Upper lobe of right lung (tissue), 1 donor: Measurements from ENCODE around the gene KIF6. TPM values are rescaled to one million over a fixed set of nuclear protein-coding genes. Genes with fewer than 3 reads are reported as not detected.
"Not testable (repeated sequence)": the region's sequence is repeated elsewhere in the genome, so short reads cannot be mapped to it uniquely, and the experiment has no call there.

Source experiments
- ATAC-seq: fragments of 200-7000 bp; cut with Tn5 transposase; one replicate; pipeline ENCODE4 v1.9.1; 2020; ENCODE audit warnings: mild to moderate bottlenecking, moderate library complexity
- DNase-seq: peaks from one replicate; pipeline ENCODE4 v3.0.0-alpha.2; 2020
- H3K27ac ChIP-seq: fragments of 200-600 bp; one replicate; pipeline ENCODE4 v1.8.0; 2022
- H3K27me3 ChIP-seq: fragments of 200-600 bp; one replicate; pipeline ENCODE4 v1.8.0; 2022; ENCODE audit warnings: mild to moderate bottlenecking
- H3K36me3 ChIP-seq: fragments of 200-600 bp; one replicate; pipeline ENCODE4 v1.8.0; 2022
- H3K4me1 ChIP-seq: fragments of 200-600 bp; one replicate; pipeline ENCODE4 v1.8.0; 2022
- H3K4me3 ChIP-seq: fragments of 200-600 bp; one replicate; pipeline ENCODE4 v1.8.0; 2022; ENCODE audit warnings: mild to moderate bottlenecking
- H3K9me3 ChIP-seq: fragments of 200-600 bp; one replicate; pipeline ENCODE4 v1.8.0; 2022
- CTCF ChIP-seq: fragments of 200-600 bp; IDR thresholded peaks from one replicate; pipeline ENCODE4 v1.8.0; 2022; ENCODE audit warnings: antibody characterized with exemption
- intact Hi-C: fragments of 100-400 bp; cut with DNase I; formaldehyde crosslinking; loops from one replicate; pipeline ENCODE4 v1.11.0; 2022
- total RNA-seq: library from RNA; stranded (reverse); fragmentation: NEBNext Ultra II Directional; extraction: Animal tissue kit (Norgen Biotek cat#: 25700); gene quantifications from one replicate; pipeline ENCODE4 v1.2.1, GENCODE V29; 2021
- donor health status: DM: no; HTN: yes; CAD: no; lungs with severe emphysema.

The KIF6 gene
- total RNA-seq, 1 donor from 2014 or later: 0.49 TPM

GRCh38 chr6:39684790-39685488 lies 40.3 kb downstream of the KIF6 start:
- Histone ChIP-seq H3K4me3 (no peak overlapping the region), H3K27me3 (no peaks in the 10 kb centered on the region), H3K9me3 (no peaks in the 10 kb centered on the region), H3K36me3 (no peaks in the 10 kb centered on the region), H3K27ac (no peak overlapping the region), H3K4me1 (peaks cover 5% of the 10 kb centered on the region)
- no peak for TF ChIP-seq CTCF
- intact Hi-C loops: no loop called here
- DNase-seq: no peak
- ATAC-seq: peak; percentile 81

- ATAC-seq (no peak), DNase-seq (no peak)
- Histone ChIP-seq H3K27me3 (no peaks in the 10 kb centered on the region), H3K27ac (no peak overlapping the region), H3K9me3 (no peaks in the 10 kb centered on the region), H3K4me3 (no peak overlapping the region), H3K4me1 (peaks cover 5% of the 10 kb centered on the region), H3K36me3 (no peaks in the 10 kb centered on the region)
- TF ChIP-seq CTCF: no peak
- intact Hi-C loops: no loop called here
These were observed 43.5 kb downstream of the KIF6 start for GRCh38 chr6:39681674-39682121.

- TF ChIP-seq CTCF: no peak
- DNase-seq: no peak
- H3K36me3 ChIP-seq: no peaks in the 10 kb centered on the region
- H3K27ac ChIP-seq: no peak overlapping the region
- intact Hi-C loops: no loop called here
- no peak overlapping the region for H3K4me3 ChIP-seq
- no peaks in the 10 kb centered on the region for H3K27me3 ChIP-seq
- H3K9me3 ChIP-seq: no peaks in the 10 kb centered on the region
- no peaks in the 10 kb centered on the region for H3K4me1 ChIP-seq
- no peak for ATAC-seq
These were observed 46.3 kb downstream of the KIF6 start for GRCh38 chr6:39678914-39679313.

GRCh38 chr6:39677318-39677717 lies 47.9 kb downstream of the KIF6 start:
- intact Hi-C loops, DNase-seq: not testable (repeated sequence)

GRCh38 chr6:39670519-39670918 lies 54.7 kb downstream of the KIF6 start:
- no peak overlapping the region for H3K27ac ChIP-seq
- no peaks in the 10 kb centered on the region for H3K4me1 ChIP-seq
- no peaks in the 10 kb centered on the region for H3K36me3 ChIP-seq
- H3K9me3 ChIP-seq: no peaks in the 10 kb centered on the region
- intact Hi-C loops: no loop called here
- H3K27me3 ChIP-seq: no peaks in the 10 kb centered on the region
- ATAC-seq (no peak), DNase-seq (no peak)
- no peak for TF ChIP-seq CTCF
- no peak overlapping the region for H3K4me3 ChIP-seq

More at GRCh38 chr6:39677318-39677717, 47.9 kb downstream of the KIF6 start:
- H3K4me1 ChIP-seq, H3K27ac ChIP-seq, H3K9me3 ChIP-seq, H3K4me3 ChIP-seq, H3K36me3 ChIP-seq, H3K27me3 ChIP-seq, ATAC-seq: not testable (repeated sequence)

GRCh38 chr6:39669973-39670342 lies 55.2 kb downstream of the KIF6 start:
- Histone ChIP-seq H3K4me3 (no peak overlapping the region), H3K27me3 (no peaks in the 10 kb centered on the region), H3K4me1 (no peaks in the 10 kb centered on the region), H3K36me3 (no peaks in the 10 kb centered on the region), H3K27ac (no peak overlapping the region), H3K9me3 (no peaks in the 10 kb centered on the region)
- TF ChIP-seq CTCF: no peak
- ATAC-seq: no peak
- no peak for DNase-seq
- intact Hi-C loops: no loop called here
